Skin of body (tissue), 2 donors: ENCODE data around the gene ZNF582. TPM values are rescaled to one million over a fixed set of nuclear protein-coding genes. Genes with fewer than 3 reads are reported as not detected.

Experiments used
- DNase-seq: peaks from one replicate; lab custom pipeline; 2025; lab: John Stamatoyannopoulos, UW
- total RNA-seq: library from RNA; depleted of rRNA; stranded (reverse); fragments of >200 nt; gene quantifications from one replicate; pipeline ENCODE4 v1.2.3, GENCODE V29; 2014

ZNF582 gene
- 2.6 TPM for total RNA-seq

GRCh38 chr19:56393119-56394012 lies at the start of gene ZNF582:
Gene ZNF582, minus strand, starts transcription at chr19:56393534. Its CDS starts 1,782 bp downstream, at chr19:56391752.
- peak; percentile 96 for DNase-seq

- no peak for DNase-seq
Observed at GRCh38 chr19:56441206-56441792, 48.0 kb upstream of the ZNF582 start.

- DNase-seq = no peak
Observed at GRCh38 chr19:56423985-56424353, 30.6 kb upstream of the ZNF582 start.

- DNase-seq = no peak
Observed at GRCh38 chr19:56423276-56423984, 30.1 kb upstream of the ZNF582 start.

GRCh38 chr19:56405062-56405461 lies 11.7 kb upstream of the ZNF582 start:
- DNase-seq = no peak

- DNase-seq = peak; percentile 63
Observed at GRCh38 chr19:56404705-56405056, 11.3 kb upstream of the ZNF582 start.

GRCh38 chr19:56403764-56404704 lies 10.7 kb upstream of the ZNF582 start, which contains the start of gene ZNF583:
Gene ZNF583, plus strand, starts transcription at chr19:56404332. Its CDS starts 2,783 bp downstream, at chr19:56407115.
- peak; percentile 95 for DNase-seq

- no peak for DNase-seq
Observed at GRCh38 chr19:56403261-56403660, 9.9 kb upstream of the ZNF582 start.

GRCh38 chr19:56400485-56400884 lies 7.2 kb upstream of the ZNF582 start:
- DNase-seq = no peak

- DNase-seq = no peak
Observed at GRCh38 chr19:56398809-56399208, 5.5 kb upstream of the ZNF582 start.

GRCh38 chr19:56383826-56384605 lies 9.3 kb downstream of the ZNF582 start:
- DNase-seq = no peak

GRCh38 chr19:56377105-56377924 lies 16.0 kb downstream of the ZNF582 start:
- DNase-seq = no peak

GRCh38 chr19:56372281-56372680 lies 21.1 kb downstream of the ZNF582 start:
- no peak for DNase-seq

- DNase-seq = no peak
Observed at GRCh38 chr19:56369886-56370676, 23.3 kb downstream of the ZNF582 start.

- peak; percentile 91 for DNase-seq
Observed at GRCh38 chr19:56367829-56368711, 25.3 kb downstream of the ZNF582 start.

- no peak for DNase-seq
Observed at GRCh38 chr19:56360841-56361240, 32.5 kb downstream of the ZNF582 start.

- no peak for DNase-seq
Observed at GRCh38 chr19:56356944-56357343, 36.4 kb downstream of the ZNF582 start.

GRCh38 chr19:56355517-56355916 lies 37.8 kb downstream of the ZNF582 start:
- no peak for DNase-seq
